Right kidney (tissue), 1 donor: Measurements from ENCODE around the gene TMEM132D.

Experiments used
- DNase-seq: peaks from one replicate; pipeline ENCODE4 v3.0.0-alpha.2; 2016

TMEM132D gene

DNA sequence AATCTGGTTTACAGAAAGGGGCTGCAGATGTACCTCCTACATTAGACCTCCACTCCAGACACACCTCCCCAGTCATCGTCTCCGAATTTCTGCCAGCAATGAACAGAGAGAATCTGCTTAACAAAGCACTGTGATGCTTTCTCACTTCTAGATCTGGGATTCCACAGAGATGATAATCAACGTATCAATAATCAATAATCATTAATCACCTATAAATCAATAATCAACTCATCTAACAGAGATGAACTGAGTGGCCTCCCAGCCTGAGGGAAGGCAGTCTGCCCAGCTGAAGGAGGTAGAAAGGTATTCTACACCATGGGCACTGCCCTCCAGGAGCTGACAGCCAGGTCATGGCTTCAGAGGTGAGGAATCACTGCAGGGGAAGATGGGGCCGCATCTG lies 183.2 kb downstream of the TMEM132D start:
- no peak for DNase-seq

DNA sequence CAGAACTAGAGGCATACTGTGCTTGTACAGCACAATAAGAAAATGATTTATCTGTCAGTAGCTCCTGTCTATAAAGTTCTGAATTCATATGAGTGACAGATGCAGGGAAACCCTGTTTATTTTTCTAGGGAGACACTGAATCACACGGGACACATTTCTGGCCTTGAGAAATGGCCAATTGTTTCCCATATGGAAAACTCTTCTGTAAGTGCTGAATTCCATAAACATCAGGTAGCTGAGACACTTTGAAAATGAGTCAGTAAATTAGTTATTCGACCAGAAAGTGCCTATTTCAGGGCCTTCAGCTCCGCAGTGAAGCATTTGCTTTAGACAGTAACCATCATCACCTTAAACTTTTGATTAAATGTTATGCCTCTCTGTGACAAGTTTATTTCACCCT lies 184.4 kb downstream of the TMEM132D start:
- no peak for DNase-seq

DNA sequence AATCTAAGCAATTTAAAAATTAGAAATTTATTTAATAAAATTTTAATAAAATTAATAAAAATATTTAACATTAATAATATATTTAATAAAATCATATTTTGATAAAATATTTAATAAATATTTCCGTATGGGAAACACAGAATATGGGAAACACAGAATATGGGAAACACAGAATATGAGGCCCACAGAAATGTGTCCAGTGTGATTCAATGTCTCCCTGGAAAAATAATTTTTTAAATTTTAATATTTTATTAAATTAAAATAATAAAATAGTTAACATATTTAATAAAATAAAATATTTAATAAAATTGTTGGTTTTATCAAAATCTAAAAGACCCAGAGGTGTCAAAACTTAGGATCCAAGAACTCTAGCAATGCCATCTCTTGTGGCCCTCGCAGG lies 186.4 kb downstream of the TMEM132D start:
- DNase-seq = no peak

DNA sequence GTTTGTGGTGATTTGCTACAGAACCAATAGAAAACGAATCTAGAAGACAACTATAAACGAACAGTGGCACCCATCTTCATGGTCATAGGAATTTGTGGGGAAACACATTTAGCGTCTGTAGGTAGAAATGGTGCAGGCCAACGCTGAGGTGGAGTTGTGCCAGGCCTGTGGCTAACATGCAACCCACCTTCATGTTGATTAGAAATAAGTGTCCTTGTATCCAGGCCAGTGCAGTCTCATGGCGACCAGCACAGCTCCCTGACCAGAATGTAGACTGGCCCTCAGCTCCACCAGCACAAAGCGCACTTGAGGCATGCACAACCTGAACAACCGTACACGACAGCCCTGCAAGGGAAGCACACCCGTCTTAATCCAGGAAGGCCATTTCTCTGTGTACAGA lies 187.0 kb downstream of the TMEM132D start:
- DNase-seq = no peak

DNA sequence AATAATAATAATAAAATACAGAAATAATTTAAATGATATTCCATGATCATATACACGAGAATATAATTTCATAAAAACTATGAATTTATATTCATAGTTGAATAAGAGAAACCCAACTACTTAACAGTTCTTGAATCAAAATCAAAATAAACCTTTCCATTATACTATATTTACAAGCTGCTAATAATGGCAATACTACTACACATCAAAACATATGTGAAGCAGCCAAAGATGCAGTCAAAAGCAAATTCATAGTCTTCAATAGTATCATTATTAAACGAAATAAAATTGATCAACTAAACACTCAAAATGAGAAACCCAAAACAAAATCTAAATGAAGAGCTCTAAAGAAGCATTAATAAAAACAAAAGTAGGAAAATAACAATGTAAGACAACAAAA lies 197.1 kb downstream of the TMEM132D start:
- DNase-seq = no peak

DNA sequence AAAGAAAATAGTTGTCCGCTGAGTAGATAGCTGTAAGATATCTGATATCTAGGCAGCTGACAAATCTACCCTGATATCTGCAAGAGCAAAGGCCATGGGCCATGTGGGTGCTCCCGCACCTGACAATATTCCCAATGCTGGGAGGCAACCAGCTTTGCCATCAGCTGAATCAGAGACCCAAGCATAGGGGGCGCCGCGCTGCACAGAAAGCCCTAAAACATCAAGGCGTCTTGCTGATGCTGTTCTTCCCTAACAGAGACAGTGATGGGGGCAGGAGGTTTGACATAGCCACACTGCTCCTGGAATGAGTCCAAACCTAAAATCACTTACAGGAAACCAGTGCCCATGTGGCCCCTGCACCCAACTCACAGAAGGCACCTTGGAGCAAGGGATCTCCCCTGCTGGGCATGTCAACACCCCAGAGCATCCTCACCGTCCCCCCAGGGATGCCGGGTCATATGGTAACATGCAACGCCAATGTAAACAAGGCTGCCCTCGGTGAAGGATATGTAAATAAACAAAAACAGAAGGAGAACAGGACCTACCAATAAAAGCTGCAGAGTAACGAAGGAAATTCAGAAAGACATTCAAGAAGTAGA lies 199.5 kb downstream of the TMEM132D start:
- DNase-seq = no peak

DNA sequence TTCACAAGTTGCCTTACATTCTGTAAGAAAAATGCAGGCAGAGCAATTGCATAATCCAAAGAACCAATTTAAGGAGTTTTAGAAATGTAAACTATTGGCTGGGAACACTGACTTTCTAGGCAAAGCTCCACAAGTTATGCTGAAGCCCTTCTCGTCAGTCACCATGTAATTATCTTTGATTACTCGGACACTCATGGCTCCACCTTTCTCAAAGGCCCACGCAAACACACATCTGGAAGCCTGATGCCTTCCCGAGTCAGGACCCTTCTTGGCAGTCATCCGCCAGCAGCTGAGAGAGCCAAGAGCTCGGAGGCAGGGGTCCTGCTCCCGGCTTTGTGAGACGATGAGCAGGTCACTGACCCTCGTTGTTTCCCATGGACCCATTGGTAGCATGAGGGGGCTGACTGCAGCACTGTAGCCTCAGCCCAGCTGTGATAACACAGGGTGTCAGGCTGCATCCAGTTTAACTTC lies 202.2 kb downstream of the TMEM132D start:
- DNase-seq = no peak

DNA sequence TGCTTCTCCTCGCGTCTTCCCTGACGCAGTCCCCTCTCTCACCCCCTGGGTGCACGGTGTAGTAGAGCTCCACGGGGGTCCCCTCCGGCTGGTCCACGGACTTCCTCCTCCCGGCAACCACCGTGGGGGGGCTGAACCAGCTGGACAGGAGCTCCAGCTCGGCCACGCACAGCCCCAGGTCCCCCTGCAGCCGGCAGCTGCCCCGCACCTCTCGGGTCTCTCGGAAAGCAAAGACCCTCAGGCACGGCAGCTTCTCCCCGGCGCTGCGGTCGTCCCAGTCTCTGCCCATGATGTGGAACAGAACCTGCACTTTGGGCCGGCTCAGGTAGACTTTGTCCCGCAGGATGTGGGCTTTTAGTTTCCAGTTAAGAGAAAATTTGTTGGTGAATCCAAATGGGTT lies 203.8 kb downstream of the TMEM132D start:
- DNase-seq = no peak

DNA sequence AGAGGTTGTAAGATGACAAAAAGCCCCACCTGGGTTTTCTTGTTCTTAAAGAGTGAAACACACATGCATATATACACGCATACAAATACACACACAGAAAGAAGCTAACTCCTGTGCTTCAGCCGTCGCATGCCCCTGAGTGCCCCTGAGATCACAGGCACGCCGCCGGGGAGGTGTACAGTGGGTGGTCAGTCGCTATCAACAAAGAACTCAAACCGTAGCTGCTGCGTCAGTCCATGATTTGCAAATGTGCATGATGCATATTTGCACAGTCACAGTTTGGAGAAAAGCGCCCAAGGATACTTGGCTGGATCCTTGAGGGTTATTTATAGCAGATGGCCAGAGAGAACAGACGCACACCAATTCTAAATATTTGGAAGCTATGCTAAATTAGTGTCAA lies 206.9 kb downstream of the TMEM132D start:
- DNase-seq = no peak

DNA sequence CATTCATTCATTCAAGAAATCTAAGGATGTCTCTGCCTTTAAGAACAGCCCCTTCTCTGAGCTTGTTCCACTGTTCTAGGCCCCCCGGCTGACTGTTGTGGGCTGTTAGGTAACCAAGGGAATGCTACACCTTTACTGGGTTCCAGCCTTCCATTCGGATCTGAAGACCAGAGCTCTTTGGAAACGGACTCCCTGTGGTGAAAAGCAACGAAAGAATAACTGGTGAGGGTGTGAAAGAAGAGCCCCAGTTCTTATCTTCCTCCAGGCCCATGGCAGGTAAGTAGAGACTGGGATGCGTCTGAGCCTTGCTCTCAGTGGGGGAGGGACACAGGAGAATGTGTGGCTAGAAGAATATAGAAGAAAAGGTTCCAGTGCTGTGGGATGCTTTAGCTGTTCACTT lies 207.4 kb downstream of the TMEM132D start:
- DNase-seq = no peak

DNA sequence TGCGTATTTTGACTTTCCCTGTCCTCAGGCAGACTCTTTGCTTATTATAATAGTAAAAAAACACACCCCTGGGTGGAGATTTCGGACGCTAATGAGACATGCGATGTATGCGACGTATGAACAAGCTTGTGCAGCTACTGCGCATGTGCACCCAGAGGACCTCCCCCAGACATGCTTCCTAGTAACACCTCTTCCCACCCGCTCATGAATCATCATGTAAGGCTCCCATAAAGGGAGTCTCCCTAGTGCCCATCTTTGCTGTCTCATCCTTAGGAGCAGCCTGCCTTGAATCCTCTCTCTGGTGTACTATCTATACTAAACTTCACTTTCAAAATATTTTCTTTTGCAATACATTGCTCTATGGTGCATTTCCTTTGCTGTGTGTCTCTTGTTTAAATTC lies 210.1 kb downstream of the TMEM132D start:
- DNase-seq = no peak

DNA sequence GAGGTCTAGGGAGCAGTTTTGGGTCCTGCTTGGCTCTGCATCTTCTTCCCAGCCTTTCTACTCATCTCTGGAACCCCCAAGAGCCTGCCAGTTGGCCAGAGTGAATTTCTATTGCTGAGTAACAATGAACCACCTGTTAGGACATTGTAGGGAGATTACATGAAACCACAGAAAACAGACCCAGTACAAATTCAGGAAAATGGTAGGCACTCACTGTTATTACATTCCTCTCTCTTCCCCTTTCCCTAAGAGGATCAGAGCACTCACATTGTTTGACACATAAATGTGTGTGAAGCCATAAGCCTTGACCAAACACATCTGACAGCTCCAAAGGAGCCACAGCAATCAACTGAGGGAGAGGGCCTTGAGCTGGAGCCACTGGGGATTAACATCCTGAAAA lies 216.1 kb downstream of the TMEM132D start:
- DNase-seq = no peak

DNA sequence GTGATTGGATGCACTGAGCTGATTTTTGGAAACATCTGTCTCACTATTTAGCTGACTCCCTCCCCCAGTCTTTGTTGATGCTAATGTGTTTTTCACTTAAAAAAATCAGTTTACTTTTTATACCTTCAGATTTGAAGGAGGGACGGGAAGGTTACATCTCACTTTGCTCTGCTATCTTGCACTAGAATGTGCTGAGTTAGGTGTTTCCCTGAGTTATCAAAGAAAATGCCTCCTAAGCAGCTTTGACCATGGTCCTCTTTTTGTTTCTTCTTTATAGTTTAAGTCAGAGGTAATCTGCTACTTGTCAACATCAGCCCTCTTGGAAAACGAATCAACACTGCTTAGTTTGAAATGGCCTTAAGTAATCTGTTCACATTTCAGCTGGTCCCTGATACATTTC lies 222.0 kb downstream of the TMEM132D start:
- no peak for DNase-seq

DNA sequence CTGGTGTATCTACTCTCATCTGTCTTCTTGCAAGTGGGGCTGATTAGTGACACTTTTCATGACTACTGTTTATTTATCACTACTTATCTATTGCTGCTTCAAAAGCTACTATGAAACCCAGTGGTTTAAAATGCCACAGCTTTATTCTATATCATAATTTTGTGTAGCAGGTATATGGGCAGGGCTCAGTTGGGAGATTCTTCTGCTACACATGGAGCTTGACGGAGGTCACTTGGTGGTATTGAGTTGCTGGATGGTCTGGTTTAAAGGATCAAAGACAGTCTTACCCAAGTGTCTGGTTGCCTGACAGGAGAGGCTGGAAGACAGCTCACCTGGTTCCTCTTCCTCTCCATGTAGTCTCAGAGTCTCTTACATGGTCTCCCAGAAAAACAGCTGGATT lies 222.7 kb downstream of the TMEM132D start:
- no peak for DNase-seq

DNA sequence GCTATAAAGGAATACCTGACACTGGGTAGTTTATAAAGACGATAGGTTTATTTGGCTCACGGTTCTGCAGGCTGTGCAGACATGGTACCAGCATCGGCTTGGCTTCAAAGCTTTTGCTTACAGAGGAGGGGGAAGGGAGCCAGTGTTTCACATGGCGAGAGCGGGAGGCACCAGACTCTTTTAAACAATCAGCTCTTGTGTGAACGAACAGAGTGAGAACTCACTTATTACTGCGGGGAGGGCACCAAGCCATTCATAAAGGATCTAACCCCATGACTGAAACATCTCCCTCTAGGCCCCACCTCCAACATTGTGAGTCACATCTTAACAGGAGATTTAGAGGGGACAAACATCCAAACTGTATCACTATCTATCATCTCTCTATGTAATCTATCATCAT lies 227.4 kb downstream of the TMEM132D start:
- DNase-seq = no peak

DNA sequence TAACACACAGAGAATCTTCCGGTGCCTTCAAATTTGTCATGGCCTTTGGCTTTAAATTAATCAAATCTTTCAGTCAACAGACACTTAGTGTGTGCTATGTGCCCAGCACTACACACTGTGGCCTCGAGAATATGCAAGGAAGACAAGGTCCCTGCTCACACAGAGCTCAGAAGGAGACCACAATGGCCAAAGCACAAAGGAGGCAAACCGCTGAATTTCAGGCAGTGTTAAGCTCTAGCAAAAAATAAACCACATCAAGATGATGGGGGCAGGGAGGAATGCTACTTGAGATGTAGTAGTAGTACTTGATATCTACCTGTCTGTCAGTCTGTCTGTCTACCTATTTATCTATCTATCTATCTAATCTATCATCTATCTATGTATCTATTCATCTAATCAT lies 227.9 kb downstream of the TMEM132D start:
- no peak for DNase-seq

DNA sequence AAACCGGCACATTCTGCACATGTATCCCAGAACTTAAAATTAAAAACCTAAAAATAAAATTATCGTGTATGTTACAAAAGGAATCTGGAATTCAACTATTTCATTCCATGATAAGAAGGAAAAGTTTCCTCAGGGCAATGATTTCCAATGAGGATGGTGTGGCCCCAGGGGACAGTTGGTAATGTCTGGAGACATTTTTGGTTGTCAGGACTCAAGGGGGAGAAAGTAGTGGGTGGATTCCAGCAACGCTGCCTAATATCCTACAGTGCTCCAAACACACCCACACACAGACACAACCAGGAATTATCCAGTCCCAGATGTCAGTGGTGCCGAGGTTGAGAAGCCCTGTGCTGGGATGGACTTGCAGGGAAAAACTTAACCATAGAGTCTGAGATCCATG lies 228.3 kb downstream of the TMEM132D start:
- DNase-seq = no peak

DNA sequence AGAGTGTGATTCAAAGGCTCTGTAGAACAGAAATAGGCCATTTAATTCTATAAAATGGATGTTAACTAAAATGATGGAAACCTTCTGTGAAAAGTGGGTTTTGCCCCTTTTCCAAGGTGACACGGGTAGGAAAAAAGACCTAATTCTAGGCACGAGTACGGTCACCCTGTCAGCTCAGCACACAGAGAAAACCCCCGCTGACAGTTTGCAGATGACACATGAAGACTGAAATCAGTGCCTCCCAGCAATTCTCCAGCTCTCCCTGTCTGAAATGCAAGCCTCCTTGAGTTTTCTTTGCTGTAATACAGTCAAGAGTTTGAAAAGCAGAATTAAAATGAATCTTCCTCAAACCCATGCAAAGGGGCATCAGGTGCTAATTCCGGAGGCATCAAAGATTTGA lies 230.0 kb downstream of the TMEM132D start:
- DNase-seq = no peak

DNA sequence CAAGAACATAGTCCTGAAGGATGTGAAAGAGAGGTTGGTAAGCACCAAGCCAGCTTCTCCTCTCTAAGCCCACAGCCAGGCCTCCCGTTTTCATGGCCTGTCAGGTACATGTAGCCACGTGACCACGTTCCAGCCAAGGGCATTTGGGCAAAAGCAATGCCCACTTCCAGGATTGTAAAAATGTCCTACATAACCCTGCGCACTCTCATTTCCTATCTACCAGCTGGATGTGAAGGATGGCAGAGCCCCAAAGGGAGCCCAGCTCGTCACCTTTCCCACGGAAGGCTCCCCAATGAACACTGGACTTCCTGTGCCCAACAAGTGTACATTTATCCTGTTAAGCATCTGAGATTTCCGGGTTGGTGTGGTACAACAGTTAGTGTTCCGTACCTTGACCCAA lies 231.7 kb downstream of the TMEM132D start:
- DNase-seq = no peak

DNA sequence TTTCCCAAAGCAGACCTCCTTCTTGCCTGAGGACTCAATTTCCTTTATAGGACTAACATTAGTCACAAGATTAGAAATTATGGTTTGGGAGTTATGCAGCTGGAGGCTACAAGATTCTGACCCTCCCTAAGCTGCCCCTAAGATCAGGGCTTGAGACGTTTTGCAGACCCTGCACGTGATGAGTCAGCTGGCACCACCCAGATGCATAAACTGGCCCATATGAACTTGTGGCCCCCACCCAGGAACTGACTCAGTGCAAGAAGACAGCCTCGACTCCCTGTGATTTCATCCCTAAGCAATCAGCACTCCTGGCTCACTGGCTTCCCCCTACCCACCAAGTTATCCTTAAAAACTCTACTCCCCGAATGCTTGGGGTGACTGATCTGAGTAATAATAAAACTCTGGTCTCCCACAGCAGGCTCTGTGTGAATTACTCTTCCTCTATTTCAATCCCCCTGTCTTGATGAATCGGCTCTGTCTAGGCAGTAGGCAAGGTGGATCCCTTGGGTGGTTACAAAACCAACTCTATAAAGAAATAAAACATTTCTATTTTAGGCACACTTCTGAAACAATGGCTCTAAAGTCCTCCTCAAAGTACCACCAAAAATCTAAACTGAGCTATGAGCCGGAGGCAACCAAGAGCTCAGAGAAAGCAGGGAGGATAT lies 233.4 kb downstream of the TMEM132D start:
- no peak for DNase-seq

DNA sequence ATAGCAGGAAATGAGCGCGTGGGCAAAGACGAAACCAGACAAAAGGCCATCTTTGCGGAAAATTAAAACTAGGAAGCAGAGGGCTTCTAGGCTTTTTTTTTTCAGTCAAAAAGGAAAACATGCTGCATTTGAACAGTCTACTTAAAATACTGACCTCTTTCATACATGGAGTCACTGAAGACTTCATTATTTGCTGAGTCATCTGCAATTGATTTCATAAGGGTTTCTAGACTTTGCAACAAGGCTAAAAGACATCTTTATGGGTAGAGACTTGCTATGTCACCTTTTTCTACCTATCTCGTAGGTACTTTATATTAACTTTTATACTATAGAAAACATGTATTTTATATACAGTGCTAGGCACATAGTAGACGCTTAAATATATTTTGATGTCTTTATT lies 238.4 kb downstream of the TMEM132D start:
- DNase-seq = no peak

DNA sequence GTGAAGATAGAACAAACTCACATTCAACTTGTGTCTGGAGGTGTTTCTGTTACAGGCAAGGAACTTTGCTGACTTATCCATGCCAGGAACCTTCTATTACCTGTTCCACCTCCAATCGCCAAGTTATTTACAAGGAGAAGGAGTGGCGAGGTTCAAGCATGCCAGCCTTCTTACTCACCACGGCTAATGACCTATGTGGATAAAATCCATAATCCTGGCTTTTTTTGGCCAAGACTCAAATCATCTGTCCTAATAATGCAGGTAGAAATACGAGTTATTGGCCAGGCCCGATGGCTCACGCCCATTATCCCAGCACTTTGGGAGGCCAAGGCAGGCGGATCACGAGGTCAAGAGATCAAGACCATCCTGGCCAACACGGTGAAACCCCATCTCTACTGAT lies 241.6 kb downstream of the TMEM132D start:
- no peak for DNase-seq

DNA sequence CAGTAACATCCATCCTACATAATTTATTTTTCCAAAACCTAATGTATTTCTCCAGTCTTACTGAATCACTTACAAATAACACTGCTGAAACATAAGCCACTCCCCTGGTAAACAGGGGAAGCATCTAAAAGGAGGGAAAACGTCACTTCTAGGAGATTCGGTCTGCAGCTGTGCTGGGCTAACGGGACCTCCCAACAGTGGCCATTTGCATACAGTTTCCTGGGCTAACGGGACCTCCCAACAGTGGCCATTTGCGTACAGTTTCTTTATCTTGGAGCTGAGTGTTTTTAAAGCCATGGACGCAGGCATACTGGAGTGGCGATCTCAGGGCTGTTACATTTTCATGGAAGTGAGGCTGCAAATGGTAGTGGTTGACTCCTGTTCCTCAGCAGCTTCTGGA lies 242.9 kb downstream of the TMEM132D start:
- no peak for DNase-seq

DNA sequence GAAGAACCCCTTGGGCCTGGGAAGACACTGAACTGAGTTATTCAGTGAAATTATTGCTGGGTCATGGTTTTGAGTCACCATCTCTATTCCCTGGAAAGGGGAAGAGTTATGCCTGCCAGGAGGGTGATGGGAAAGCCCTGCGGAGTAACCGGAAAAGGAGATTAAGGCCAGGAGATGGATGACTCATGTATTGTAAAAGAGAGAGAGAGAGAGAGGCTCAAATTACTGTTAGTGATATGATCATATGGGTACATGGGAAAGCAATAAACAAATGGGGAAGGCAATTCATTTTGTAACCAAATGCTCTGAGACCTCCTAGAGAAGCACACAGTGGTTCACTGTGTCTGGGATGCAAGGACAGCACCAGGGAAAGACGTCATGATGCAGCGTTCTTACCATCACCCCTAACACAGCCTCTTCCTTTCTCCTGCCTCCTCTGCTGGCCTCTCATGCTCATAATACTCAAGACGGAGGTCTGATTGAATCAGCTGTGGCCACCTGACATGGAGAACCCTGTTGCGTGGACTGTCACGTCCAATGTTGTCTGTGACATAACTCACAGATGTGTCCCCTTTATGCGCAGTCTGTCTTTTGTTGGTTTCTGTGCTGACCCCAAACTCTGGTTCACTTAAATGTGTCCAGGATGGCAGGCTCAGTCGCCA lies 243.7 kb downstream of the TMEM132D start:
- no peak for DNase-seq
